IMR-90 (cell line): ENCODE data around the gene PABPC1L. TPM values are rescaled to one million over a fixed set of nuclear protein-coding genes. Genes with fewer than 3 reads are reported as not detected.

Experiments used
- ATAC-seq: fragments of 200-7000 bp; cut with Tn5 transposase; 2 replicates; pipeline ENCODE4 v1.9.1; 2020; ENCODE audit warnings: low read depth, mild to moderate bottlenecking, moderate library complexity
- BruUV-seq: library from RNA; stranded (reverse); fragments of 400-500 nt; replicated peaks from 2 replicates; lab custom pipeline; 2021; lab: Mats Ljungman, UMichigan
- CTCF ChIA-PET: fragments of 300-600 bp; formaldehyde crosslinking; extraction: SDS; loops from one replicate; lab custom pipeline; 2021; ENCODE audit warnings: antibody characterized with exemption; lab: Yijun Ruan, JAX
- POLR2A ChIA-PET: fragments of 300-600 bp; sonication (Branson Sonifier 250); formaldehyde crosslinking; loops from one replicate; lab custom pipeline; 2022; ENCODE audit warnings: antibody characterized with exemption; ENCODE audit not compliant: unreplicated experiment; lab: Charles Lee
- DNase-seq: peaks from one replicate; pipeline ENCODE4 v3.0.0; 2013
- H2AFZ ChIP-seq: replicated peaks from 2 replicates; pipeline ENCODE3; 2013; ENCODE audit warnings: low read length, mild to moderate bottlenecking; ENCODE audit not compliant: poor library complexity
- H2AK5ac ChIP-seq: 2 replicates; pipeline ENCODE4 v1.6.1; 2013; ENCODE audit warnings: low read depth, low read length, inconsistent platforms
- H2AK9ac ChIP-seq: replicated peaks from 2 replicates; pipeline ENCODE3; 2013; ENCODE audit warnings: mild to moderate bottlenecking, low read depth, low read length, moderate library complexity; ENCODE audit not compliant: poor library complexity
- H2BK120ac ChIP-seq: 2 replicates; pipeline ENCODE4 v1.6.1; 2013; ENCODE audit warnings: low read depth, low read length, inconsistent platforms
- H2BK15ac ChIP-seq: 3 replicates; pipeline ENCODE4 v1.6.1; 2013; ENCODE audit warnings: low read depth, low read length, inconsistent platforms
- H2BK20ac ChIP-seq: 2 replicates; pipeline ENCODE4 v1.6.1; 2013; ENCODE audit warnings: low read depth, mild to moderate bottlenecking, inconsistent platforms, low read length, moderate library complexity
- H2BK5ac ChIP-seq: 2 replicates; pipeline ENCODE4 v1.6.1; 2013; ENCODE audit warnings: mild to moderate bottlenecking, low read depth, low read length, inconsistent platforms; ENCODE audit not compliant: poor library complexity, severe bottlenecking
- H3K14ac ChIP-seq: replicated peaks from 2 replicates; pipeline ENCODE4 v1.6.1; 2013; ENCODE audit warnings: low read depth, low read length, inconsistent platforms
- H3K18ac ChIP-seq: 2 replicates; pipeline ENCODE4 v1.6.1; 2013; ENCODE audit warnings: low read depth, low read length, control low read depth
- H3K23ac ChIP-seq: 2 replicates; pipeline ENCODE4 v1.6.1; 2013; ENCODE audit warnings: low read depth, low read length, inconsistent platforms
- H3K27ac ChIP-seq: 2 replicates; pipeline ENCODE4 v1.5.1; 2013; ENCODE audit warnings: mild to moderate bottlenecking, control low read depth, low read length; ENCODE audit not compliant: insufficient read depth
- H3K27me3 ChIP-seq: 2 replicates; pipeline ENCODE4 v1.6.1; 2013; ENCODE audit warnings: low read length; ENCODE audit not compliant: control insufficient read depth, insufficient read depth
- H3K36me3 ChIP-seq: 2 replicates; pipeline ENCODE4 v1.6.1; 2013; ENCODE audit warnings: low read length, mixed read lengths; ENCODE audit not compliant: control insufficient read depth, insufficient read depth
- H3K4ac ChIP-seq: 2 replicates; pipeline ENCODE4 v1.6.1; 2013; ENCODE audit warnings: low read depth, low read length, inconsistent platforms
- H3K4me1 ChIP-seq: 2 replicates; pipeline ENCODE4 v1.6.1; 2013; ENCODE audit warnings: low read length, mixed read lengths; ENCODE audit not compliant: control insufficient read depth, insufficient read depth
- H3K4me2 ChIP-seq: 2 replicates; pipeline ENCODE4 v1.6.1; 2013; ENCODE audit warnings: low read depth, mild to moderate bottlenecking, control low read depth, low read length, moderate library complexity
- H3K4me3 ChIP-seq: 2 replicates; pipeline ENCODE4 v1.5.1; 2013; ENCODE audit warnings: low read depth, mild to moderate bottlenecking, control low read depth, low read length, moderate library complexity; ENCODE audit not compliant: insufficient read depth
- H3K56ac ChIP-seq: 2 replicates; pipeline ENCODE4 v1.6.1; 2013; ENCODE audit warnings: low read length, inconsistent platforms; ENCODE audit not compliant: insufficient read depth; ENCODE audit errors: extremely low read depth
- H3K79me1 ChIP-seq, 2 experiments: 2 replicates each; pipeline ENCODE4 v1.6.1; 2013; ENCODE audit warnings: low read length in 2 of 2, inconsistent platforms in 1 of 2, low read depth in 1 of 2
- H3K9ac ChIP-seq: 2 replicates; pipeline ENCODE4 v1.6.1; 2013; ENCODE audit warnings: low read depth, low read length, control low read depth
- H3K9me1 ChIP-seq: 2 replicates; pipeline ENCODE4 v1.6.1; 2013; ENCODE audit warnings: low read length, inconsistent platforms; ENCODE audit not compliant: insufficient read depth
- H3K9me3 ChIP-seq: 2 replicates; pipeline ENCODE4 v1.6.1; 2013; ENCODE audit warnings: low read length; ENCODE audit not compliant: control insufficient read depth, insufficient read depth
- H4K20me1 ChIP-seq: 2 replicates; pipeline ENCODE4 v1.6.1; 2013; ENCODE audit warnings: low read length, inconsistent platforms; ENCODE audit not compliant: insufficient read depth
- H4K5ac ChIP-seq: 2 replicates; pipeline ENCODE4 v1.6.1; 2013; ENCODE audit warnings: mild to moderate bottlenecking, low read depth, low read length, control low read depth
- H4K8ac ChIP-seq, 2 experiments: 2 replicates each; pipeline ENCODE4 v1.6.1; 2013; ENCODE audit warnings: low read depth in 2 of 2, low read length in 2 of 2, control low read depth in 1 of 2, inconsistent platforms in 1 of 2
- H4K91ac ChIP-seq: 2 replicates; pipeline ENCODE4 v1.6.1; 2013; ENCODE audit warnings: low read depth, low read length, inconsistent platforms; ENCODE audit not compliant: insufficient read depth
- BHLHE40 ChIP-seq: fragments of 150-350 bp; IDR thresholded peaks from 2 replicates; pipeline ENCODE4 v1.6.1; 2016; ENCODE audit warnings: mild to moderate bottlenecking, low read depth, low read length
- CHD1 ChIP-seq: IDR thresholded peaks from 2 replicates; pipeline ENCODE4 v1.6.1; 2012; ENCODE audit warnings: low read depth, low read length, improper control_type of control experiment
- CTCF ChIP-seq: conservative IDR thresholded peaks from 2 replicates; pipeline ENCODE4 v1.5.1; 2012; ENCODE audit warnings: mild to moderate bottlenecking, low read depth, low read length, improper control_type of control experiment
- ELK1 ChIP-seq: fragments of 150-350 bp; IDR thresholded peaks from 2 replicates; pipeline ENCODE4 v1.6.1; 2016; ENCODE audit warnings: low read depth, mild to moderate bottlenecking, low read length, moderate library complexity, borderline replicate concordance
- FOS ChIP-seq: fragments of 150-350 bp; IDR thresholded peaks from 2 replicates; pipeline ENCODE4 v1.6.1; 2016; ENCODE audit warnings: low read depth, low read length
- MAFK ChIP-seq: IDR thresholded peaks from 2 replicates; pipeline ENCODE4 v1.6.1; 2012; ENCODE audit warnings: low read depth, low read length, improper control_type of control experiment
- MXI1 ChIP-seq: IDR thresholded peaks from 2 replicates; pipeline ENCODE4 v1.6.1; 2012; ENCODE audit warnings: low read depth, mild to moderate bottlenecking, low read length, moderate library complexity, borderline replicate concordance
- NFE2L2 ChIP-seq: fragments of 150-350 bp; IDR thresholded peaks from 2 replicates; pipeline ENCODE4 v1.6.1; 2016; ENCODE audit warnings: low read depth, mild to moderate bottlenecking, low read length
- POLR2A ChIP-seq: IDR thresholded peaks from 2 replicates; pipeline ENCODE4 v1.6.1; 2012; ENCODE audit warnings: mild to moderate bottlenecking, low read depth, low read length
- RAD21 ChIP-seq: IDR thresholded peaks from 2 replicates; pipeline ENCODE4 v1.6.1; 2012; ENCODE audit warnings: low read length, improper control_type of control experiment
- RCOR1 ChIP-seq: IDR thresholded peaks from 2 replicates; pipeline ENCODE4 v1.6.1; 2012; ENCODE audit warnings: mild to moderate bottlenecking, low read length, improper control_type of control experiment; ENCODE audit not compliant: insufficient replicate concordance
- SMC3 ChIP-seq: fragments of 150-350 bp; IDR thresholded peaks from 2 replicates; pipeline ENCODE4 v1.6.1; 2016; ENCODE audit warnings: low read depth, mild to moderate bottlenecking, antibody characterized with exemption, low read length, moderate library complexity
- WGBS, 2 experiments: methylation state at CpG; one replicate each; pipeline versions ENCODE4 v1.1.5 to v1.1.7; 2013; ENCODE audit warnings: missing lambda C conversion rate in 2 of 2; ENCODE audit not compliant: insufficient read length in 1 of 2; ENCODE audit errors: extremely low coverage in 2 of 2; 5-methylcytosine and 5-hydroxymethylcytosine counted together
- dilution Hi-C: fragments of 300-500 bp; cut with HindIII; formaldehyde crosslinking; loops from one replicate; pipeline ENCODE4 v1.14.3; 2018; ENCODE audit warnings: low sequenced_read_pairs; ENCODE audit not compliant: unreplicated experiment
- in situ Hi-C: fragments of 300-500 bp; cut with MboI; formaldehyde crosslinking; loops from 3 replicates; pipeline ENCODE4 v1.14.3; 2019; ENCODE audit warnings: low sequenced_read_pairs, inconsistent platforms, mixed read lengths
- intact Hi-C: fragments of 100-400 bp; cut with micrococcal nuclease; formaldehyde crosslinking; loops from 2 replicates; pipeline ENCODE4 v1.10.0; 2022
- polyA plus RNA-seq, 3 experiments: library from polyadenylated mRNA; depleted of rRNA; stranded (reverse); fragments of >200 nt; gene quantifications; 2 replicates each; pipeline ENCODE4 v1.2.3, GENCODE V29; 2012; ENCODE audit warnings: low replicate concordance in 1 of 3
- total RNA-seq: library from RNA; depleted of rRNA; stranded (reverse); fragments of >200 nt; gene quantifications from 2 replicates; pipeline ENCODE4 v1.2.3, GENCODE V29; 2012
- TF ChIP-seq, protein P1 (sequence below): fragments of 150-350 bp; IDR thresholded peaks from 2 replicates; pipeline ENCODE4 v1.6.1; 2017; ENCODE audit warnings: mild to moderate bottlenecking, antibody characterized with exemption, low read length, low read depth

PABPC1L gene
- total and polyA plus RNA-seq, 2 of the 4 experiments (the other 2 are of a cell fraction): 6.1 to 82.4 TPM

- in situ Hi-C loops: no loop called here
- peak within 1 kb of the TSS; percentile 90 for H3K27ac ChIP-seq
- peak within 1 kb of the TSS; percentile 99 for H4K8ac ChIP-seq
- H2AFZ ChIP-seq: peak within 1 kb of the TSS; percentile 98
- peak within 1 kb of the TSS; percentile 85 for H4K91ac ChIP-seq
- peak within 1 kb of the TSS; percentile 86 for H2BK5ac ChIP-seq
- H3K9ac ChIP-seq: peak within 1 kb of the TSS; percentile 98
- ATAC-seq (peak; percentile 96), DNase-seq (peak; percentile 87)
- no peaks in the 10 kb centered on the region for H3K36me3 ChIP-seq
- H4K5ac ChIP-seq: peak within 1 kb of the TSS; percentile 87
- peak within 1 kb of the TSS; percentile 56 for H2BK120ac ChIP-seq
- H3K14ac ChIP-seq: peak within 1 kb of the TSS; percentile 98
- no peaks in the 10 kb centered on the region for H3K9me3 ChIP-seq
- peak within 1 kb of the TSS; percentile 72; the same call in 2 of the 3 replicates for H2BK15ac ChIP-seq
- peak within 1 kb of the TSS; percentile 90 for H3K4me2 ChIP-seq
- H3K9me1 ChIP-seq: peaks cover 10% of the 10 kb centered on the region
- peak within 1 kb of the TSS; percentile 55 for H3K18ac ChIP-seq
- no peaks in the 10 kb centered on the region for H3K27me3 ChIP-seq
- peak within 1 kb of the TSS; percentile 92 for H2AK9ac ChIP-seq
- peak within 1 kb of the TSS; percentile 94 for H3K56ac ChIP-seq
- H3K4me1 ChIP-seq: peaks cover 8% of the 10 kb centered on the region; the same call in 1 of the 2 replicates
- peaks cover 24 to 34% of the 10 kb centered on the region in 2 experiments for H3K79me1 ChIP-seq
- ChIA-PET CTCF (no interaction called here), POLR2A (no interaction called here)
- H3K23ac ChIP-seq: peak within 1 kb of the TSS; percentile 92
- peak within 1 kb of the TSS; percentile 72 for H3K4me3 ChIP-seq
- H2BK20ac ChIP-seq: no peak within 1 kb of the TSS
- no TSS peak for BruUV-seq
- H2AK5ac ChIP-seq: peak within 1 kb of the TSS; percentile 89
- no peaks in the 10 kb centered on the region; the same call in 1 of the 2 replicates for H4K20me1 ChIP-seq
- H3K4ac ChIP-seq: peak within 1 kb of the TSS; percentile 94
- 2% methylated on average over 25 of the region's 68 CpGs; no CpG with 5 or more reads in 1 of the 2 experiments for WGBS, 2 experiments
- intact Hi-C loops: loop anchor here (10.0 kb wide), 1 partner anchor 809 kb away; no protein-coding TSS in a partner anchor
- dilution Hi-C loops: no loop called here
- TF ChIP-seq CHD1: no peak
- TF ChIP-seq RAD21: peak; percentile 35; the same call in 1 of the 2 replicates
- no peak for TF ChIP-seq MAFK
- TF ChIP-seq FOS: no peak
- TF ChIP-seq MXI1: peak; percentile 89
- peak; percentile 74 for TF ChIP-seq POLR2A
- TF ChIP-seq, protein P1, sequence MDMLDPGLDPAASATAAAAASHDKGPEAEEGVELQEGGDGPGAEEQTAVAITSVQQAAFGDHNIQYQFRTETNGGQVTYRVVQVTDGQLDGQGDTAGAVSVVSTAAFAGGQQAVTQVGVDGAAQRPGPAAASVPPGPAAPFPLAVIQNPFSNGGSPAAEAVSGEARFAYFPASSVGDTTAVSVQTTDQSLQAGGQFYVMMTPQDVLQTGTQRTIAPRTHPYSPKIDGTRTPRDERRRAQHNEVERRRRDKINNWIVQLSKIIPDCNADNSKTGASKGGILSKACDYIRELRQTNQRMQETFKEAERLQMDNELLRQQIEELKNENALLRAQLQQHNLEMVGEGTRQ: peak; percentile 95
- TF ChIP-seq CTCF: peak; percentile 54
- TF ChIP-seq ELK1: no peak
- peak; percentile 58 for TF ChIP-seq BHLHE40
- TF ChIP-seq NFE2L2: no peak
- peak; percentile 22; the same call in 1 of the 2 replicates for TF ChIP-seq SMC3
- TF ChIP-seq RCOR1: peak; percentile 8
Measured at GRCh38 chr20:44966030-44966961, 56.4 kb downstream of the PABPC1L start, which contains the start of gene STK4. TSS of gene STK4 (plus strand) at chr20:44966512. CDS start at chr20:44966569, 57 bp downstream.
